GM19099 (cell line): ENCODE measurements around the gene C14orf180.

Experiments
- POLR2A ChIP-seq: IDR thresholded peaks from 3 replicates; pipeline ENCODE4 v1.6.1; 2011; ENCODE audit warnings: low read depth; ENCODE audit not compliant: insufficient read length; ENCODE audit errors: extremely low read depth

Gene C14orf180

DNA sequence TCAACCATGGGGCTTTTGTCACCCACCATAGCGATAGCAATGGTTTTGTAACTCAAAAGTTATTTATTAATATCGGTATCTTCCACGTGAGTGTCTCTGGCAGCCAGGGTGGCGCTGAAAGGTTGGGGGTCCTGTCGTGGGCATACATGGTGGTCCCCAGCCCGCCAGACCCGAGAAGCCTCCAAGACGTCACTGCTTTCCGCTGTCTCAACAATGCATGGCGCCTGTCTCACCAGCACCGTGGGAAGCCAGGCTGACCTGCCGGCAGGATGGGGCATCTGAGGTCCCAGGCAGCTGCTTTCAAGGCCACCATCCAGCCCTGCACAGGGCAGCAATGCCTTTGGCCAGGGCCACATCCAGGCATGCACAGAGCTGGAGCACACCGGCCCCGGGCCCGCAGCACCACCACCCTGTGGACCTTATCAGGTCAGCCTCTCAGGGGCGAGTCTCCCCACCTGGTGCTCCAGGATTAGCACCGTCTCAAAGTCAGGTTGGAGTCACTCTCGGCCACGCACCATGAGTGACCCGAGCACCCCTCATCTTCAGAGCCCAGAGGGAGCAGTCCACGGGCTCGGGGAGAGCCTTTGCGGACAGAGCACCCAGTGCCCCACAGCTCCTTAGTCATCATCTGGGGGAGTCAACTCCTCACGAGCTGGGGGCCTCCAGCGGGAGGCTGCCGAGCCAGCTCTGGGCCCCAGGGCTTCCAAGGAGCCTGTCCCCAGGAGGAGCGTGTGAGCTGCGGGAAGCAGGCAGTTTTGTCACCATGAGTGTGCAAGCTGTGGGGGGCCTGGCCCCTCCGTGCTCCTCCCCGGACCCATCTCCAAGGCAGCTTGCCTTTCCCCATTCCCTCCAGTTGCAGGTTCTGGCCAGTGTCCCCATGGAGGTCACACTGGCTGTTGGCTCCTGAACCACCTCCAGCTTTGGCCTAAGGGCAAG is 14.6 kb upstream of the C14orf180 start:
- no peak for TF ChIP-seq POLR2A

GRCh38 chr14:104567141-104567956 is 12.2 kb upstream of the C14orf180 start:
- no peak for TF ChIP-seq POLR2A

GRCh38 chr14:104567957-104568225 is 11.7 kb upstream of the C14orf180 start:
- no peak for TF ChIP-seq POLR2A

- TF ChIP-seq POLR2A: no peak
Measured at GRCh38 chr14:104568620-104569019, 10.9 kb upstream of the C14orf180 start.

- TF ChIP-seq POLR2A: no peak
Measured at GRCh38 chr14:104569435-104569834, 10.1 kb upstream of the C14orf180 start.

DNA sequence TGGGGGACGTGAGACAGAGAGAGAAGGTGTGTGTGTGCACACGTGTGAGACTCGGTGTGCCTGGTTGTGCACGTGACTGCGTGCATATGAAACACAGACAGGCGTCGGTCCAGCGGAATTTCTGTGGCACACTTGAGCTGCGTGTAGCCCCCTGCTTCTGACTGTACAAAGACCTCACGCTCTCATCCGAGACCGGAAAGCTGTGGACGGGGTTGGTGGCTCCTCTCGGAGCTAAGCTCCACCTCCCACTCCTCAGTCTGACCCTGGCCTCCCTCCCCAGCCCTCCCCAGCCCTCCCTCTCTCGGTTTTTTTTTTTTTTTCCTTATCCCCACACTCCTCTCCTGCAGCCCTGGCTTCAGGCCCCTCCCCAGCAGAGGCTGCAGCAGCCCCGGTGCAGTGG is 8.3 kb upstream of the C14orf180 start:
- TF ChIP-seq POLR2A: no peak

DNA sequence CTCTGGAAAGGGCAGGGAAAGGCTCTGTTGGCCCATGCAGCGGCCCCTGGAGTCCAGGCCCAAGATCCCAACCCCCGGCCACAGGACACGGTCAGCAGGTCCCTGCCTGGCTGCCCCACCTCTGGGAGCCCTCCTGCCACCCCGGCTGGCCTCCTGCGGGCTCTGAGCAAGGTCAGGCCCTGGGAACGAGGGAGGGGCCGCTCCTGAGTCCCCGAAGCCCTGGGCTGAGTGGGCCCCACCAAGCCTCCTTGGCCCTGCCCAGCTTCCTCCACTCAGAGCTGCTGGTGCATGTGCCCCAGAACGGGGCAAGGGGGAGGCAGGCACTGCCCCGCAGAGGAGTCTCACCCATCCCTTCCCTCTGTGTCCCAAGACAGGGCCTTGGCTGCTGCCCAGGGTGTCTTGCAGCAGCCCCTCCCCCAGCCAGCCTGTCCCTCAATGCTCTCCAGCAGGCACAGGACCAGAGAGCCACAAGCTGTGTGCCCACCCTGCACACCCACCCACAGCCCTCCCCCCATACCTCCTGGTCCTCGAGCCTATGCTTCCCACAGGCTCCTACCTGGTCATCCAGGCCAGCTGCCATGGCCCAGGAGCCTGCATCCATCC is 7.4 kb upstream of the C14orf180 start:
- no peak for TF ChIP-seq POLR2A

- no peak for TF ChIP-seq POLR2A
Measured at GRCh38 chr14:104572668-104573067, 6.9 kb upstream of the C14orf180 start.

DNA sequence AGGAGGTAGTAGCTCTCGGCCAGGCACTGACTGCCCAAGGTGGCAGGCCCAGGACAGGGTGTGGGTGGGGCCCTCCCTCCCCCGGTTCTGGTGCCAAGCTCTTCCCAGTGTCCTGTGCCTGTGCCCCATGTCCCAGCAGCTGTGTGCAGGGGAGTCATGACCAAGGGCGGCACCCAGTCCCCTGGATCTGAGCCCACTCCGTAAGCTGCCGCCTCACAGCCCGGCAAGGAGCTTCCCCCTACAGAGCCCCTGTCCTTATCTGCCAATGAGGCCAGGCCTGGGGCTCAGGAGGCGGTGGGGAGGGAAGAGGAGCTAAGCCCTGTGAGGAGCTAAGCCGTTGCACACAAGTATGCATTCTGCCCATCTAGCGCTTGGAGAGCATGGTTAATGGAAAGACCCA is 5.6 kb upstream of the C14orf180 start:
- no peak for TF ChIP-seq POLR2A

- no peak for TF ChIP-seq POLR2A
Measured at GRCh38 chr14:104574536-104574935, 5.0 kb upstream of the C14orf180 start.

- TF ChIP-seq POLR2A: no peak
Measured at GRCh38 chr14:104574978-104575583, 4.5 kb upstream of the C14orf180 start.

GRCh38 chr14:104576232-104576969 is 3.2 kb upstream of the C14orf180 start:
- TF ChIP-seq POLR2A: no peak

GRCh38 chr14:104576970-104577332 is 2.6 kb upstream of the C14orf180 start:
- no peak for TF ChIP-seq POLR2A

GRCh38 chr14:104577426-104577825 is 2.1 kb upstream of the C14orf180 start:
- TF ChIP-seq POLR2A: no peak
